ENCODE measurements around the gene SLC30A1.
"Not testable (repeated sequence)": the region's sequence is repeated elsewhere in the genome, so short reads cannot be mapped to it uniquely, and the experiment has no call there.

Gene SLC30A1

DNA sequence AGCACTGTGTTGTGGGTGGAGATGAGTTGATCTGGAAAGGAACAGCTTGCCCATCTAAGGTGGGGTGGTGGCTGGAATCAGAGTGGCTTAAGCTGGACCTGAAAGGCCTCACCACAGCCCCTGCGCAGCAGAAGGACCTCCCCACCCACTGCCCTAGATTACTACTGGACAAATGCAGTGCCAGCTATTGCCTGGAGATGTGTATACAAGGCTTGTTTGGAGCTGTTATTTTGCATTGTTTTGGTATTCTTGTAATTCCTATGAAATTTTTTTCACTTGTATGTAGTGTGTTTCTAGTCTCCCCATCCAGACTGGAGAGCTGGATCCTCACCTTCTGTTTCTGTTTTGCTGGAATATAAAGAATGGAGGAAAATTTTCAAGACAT is 1.3 kb upstream of the SLC30A1 start:
- no peak for DNase-seq

- no peak for DNase-seq
Observed at GRCh38 chr1:211579440-211580302, 710 bp upstream of the SLC30A1 start.

- DNase-seq = peak; percentile 84
Observed at GRCh38 chr1:211577819-211578639, 932 bp downstream of the SLC30A1 start.

DNA sequence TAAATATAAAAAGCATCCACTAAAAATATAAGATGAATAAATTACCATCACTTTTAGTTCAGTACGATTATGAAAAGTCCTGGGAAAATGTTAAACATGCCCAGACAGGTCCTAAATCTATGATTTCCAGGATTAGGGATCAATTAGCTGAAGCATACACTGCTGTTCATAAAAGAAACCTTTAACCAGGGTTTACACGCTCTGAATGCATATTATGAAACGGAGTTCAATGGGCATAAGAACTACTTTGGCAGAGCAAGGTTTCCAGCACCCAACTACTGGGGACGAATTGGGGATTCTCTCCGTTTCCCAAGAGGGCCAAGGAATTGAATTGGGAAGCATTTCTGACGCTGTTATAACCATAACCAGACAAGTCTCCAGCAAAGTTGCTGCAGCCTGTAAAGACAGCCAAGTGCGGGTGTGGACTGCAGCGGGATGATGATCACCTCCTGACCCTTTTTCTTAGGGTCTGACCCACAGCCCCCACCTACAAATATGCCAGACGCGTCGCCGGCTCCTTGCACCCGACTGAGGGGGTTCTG is 1.6 kb downstream of the SLC30A1 start:
- no peak for DNase-seq

DNA sequence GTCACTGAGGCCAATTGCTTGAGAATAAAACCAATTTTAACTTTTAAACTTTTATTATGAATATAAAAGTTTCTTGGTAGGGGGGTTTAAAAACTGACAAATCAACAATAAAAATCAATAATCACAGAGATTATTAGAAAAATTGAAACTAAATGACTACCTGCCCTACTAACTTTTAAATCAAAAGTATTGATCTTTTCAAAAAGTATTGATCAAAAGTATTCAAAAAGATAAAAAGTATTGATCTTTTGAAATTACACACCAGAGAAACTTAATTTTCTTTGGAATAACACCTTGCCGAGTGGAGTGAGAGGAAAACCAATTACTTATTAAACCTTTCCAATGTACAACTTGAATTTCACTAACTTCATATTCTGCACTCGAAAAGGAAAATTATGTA is 2.2 kb downstream of the SLC30A1 start:
- no peak for DNase-seq

GRCh38 chr1:211574705-211575104 is 4.3 kb downstream of the SLC30A1 start:
- no peak for DNase-seq

GRCh38 chr1:211571998-211572397 is 7.0 kb downstream of the SLC30A1 start:
- no peak for DNase-seq

GRCh38 chr1:211570378-211570777 is 8.6 kb downstream of the SLC30A1 start:
- not testable (repeated sequence) for DNase-seq

DNA sequence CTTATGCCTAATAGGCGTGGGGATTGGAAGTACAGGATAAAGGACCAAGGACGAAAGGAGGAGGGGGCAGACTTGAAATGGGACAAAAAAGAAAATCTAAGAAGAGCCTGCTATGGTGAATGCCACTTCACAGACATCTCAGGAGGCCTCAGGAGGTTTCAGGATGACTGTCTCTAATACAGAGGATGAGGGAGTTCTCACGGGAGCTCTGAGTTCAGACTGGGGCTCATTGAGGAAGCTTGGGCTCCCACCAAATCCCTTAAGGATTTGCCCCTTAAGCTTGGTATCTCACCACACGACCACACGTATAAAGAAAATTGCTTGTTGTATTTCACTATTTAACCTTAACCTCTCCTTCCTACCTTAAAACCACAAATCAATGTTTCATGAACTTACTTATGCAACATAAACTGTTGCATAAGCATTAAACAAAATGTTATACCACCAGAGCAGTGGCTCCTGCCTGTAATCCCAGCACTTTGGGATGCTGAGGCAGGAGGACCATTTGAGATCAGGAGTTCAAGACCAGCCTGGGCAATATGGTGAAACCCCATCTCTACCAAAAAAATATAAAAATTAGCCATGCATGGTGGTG is 12.4 kb downstream of the SLC30A1 start:
- DNase-seq = no peak

DNA sequence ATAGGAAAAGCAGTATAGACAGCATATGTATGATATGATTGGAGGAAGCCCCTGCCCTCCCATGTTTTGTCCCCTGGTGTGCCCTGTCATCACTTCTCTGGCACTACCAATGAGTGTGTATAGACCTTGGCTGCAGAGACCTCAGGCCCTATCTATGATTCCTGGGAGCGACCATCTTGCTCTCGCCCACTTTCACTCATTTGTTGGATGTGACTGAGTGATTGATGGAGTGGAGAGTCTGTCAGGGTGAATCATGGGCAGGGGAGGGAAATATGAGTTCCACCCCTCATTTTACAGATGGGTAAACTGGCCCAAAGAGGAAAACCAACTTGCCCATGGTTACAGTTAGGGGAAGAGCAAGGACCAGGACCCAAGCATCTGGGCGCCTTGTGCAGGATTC is 14.9 kb downstream of the SLC30A1 start:
- DNase-seq = no peak

- no peak for DNase-seq
Observed at GRCh38 chr1:211559222-211560010, 19.5 kb downstream of the SLC30A1 start.

GRCh38 chr1:211557894-211558625 is 20.9 kb downstream of the SLC30A1 start:
- DNase-seq = no peak

GRCh38 chr1:211553549-211553948 is 25.4 kb downstream of the SLC30A1 start:
- no peak for DNase-seq

DNA sequence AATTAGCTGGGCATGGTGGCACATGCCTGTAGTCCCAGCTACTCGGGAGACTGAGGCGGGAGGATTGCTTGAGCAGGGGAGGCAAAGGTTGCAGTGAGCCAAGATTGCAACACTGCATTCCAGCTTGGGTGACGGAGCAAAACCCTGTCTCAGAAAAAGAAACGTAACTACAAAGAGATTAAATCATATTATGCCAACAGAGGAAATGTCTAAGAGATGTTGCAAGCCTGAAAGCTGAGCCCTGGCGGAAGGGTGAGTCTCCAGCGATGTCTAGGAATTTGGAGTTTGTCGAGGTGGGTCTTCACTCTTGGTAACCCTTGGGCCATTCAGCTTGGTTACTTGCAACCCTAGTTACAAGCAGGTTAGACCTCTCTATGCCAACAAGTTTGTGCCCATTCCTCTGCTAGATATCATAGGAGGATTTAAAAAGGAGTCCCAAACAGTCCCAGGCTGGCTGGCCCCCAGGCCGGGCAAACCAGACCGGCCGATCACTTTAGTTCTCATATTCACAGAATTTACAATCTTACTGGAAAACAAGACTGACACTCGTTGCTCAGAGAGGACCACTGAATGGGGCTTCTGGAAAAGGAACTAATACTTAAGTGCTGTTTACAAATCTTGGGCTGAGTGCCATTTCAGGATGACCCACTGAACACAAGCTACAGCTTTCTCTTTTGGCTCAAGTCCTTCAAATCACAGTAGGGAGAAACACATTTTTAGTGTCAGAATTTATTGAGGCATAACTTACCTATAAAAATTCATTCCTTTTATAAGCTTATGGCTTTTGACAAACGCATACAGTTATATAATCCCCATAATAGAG is 27.1 kb downstream of the SLC30A1 start:
- no peak for DNase-seq

GRCh38 chr1:211549092-211549711 is 29.8 kb downstream of the SLC30A1 start:
- DNase-seq = no peak

DNA sequence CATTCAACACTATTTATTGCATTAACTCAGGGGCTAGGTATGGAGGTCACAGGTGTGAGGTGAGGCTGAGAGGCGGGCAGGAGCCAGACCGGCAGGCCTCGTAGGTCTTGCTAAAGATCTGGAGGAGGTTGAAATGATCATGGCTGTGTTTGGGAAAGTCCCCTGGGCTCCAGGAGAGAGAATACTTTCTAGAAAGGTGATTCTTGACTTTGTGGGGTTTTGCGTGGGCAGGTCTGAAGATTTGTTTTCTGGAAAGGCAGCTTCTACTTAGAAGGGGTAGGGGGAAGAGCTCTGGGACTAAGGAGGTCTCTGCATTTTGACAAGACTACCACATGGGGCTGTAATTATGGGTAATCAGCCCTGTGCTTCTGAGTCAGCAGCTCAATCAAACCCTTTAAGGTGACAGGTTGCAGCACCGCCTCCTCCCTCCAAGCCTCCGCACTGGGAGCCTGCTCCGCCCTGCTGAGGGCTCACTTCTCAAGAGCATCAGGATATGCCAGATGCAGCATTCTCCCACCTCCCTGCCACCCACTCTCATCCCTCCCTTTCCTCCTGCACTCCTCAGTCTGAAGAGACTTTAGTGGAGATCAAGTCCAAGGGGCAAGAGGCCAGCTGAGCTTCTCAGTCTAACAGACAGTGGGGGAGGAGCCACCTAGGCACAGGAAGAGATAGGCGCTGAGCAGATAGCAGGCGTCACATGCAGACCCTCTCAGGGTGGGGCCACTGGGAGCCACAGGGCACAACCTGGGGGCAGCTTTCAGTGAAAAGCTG is 30.5 kb downstream of the SLC30A1 start:
- no peak for DNase-seq

DNA sequence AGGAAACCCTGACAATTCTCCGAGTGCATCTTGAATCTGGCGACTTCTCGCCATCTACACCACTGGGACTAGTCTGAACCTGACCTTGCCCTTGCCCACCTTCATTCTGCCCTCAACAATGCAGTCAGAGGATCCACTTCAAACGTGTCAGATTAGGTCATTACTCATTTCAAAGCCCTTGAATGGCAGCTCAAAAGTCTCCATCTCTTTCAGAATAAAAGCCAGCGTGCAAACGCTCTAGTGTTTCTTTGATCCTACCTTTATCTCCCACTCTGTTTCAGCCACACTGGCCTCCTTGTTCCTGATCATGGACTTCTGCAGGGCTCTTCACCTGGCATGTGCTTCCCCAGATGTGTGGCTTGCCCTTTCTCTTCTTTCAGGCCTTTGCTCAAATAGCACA is 31.3 kb downstream of the SLC30A1 start:
- DNase-seq = no peak

- no peak for DNase-seq
Observed at GRCh38 chr1:211546543-211546942, 32.4 kb downstream of the SLC30A1 start.

DNA sequence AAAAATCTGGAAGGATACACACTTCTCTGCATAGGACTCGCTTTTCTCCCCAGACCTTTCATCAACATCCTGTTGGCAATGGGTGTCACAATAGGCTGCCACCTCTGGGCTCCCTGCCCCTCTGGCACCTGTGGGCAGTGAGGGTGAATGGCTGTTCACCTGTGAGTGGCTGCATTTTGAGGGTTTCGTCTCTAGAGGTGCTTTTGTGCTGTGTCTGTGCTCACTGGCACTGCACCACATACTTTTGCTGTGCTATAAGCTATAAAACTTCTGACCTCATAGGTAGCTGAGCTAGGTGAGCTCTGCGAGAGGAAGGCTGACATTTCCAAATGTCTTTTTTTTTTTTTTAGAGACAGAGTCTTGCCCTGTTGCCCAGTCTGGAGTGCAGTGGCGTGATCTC is 35.9 kb downstream of the SLC30A1 start:
- no peak for DNase-seq

All from femur (tissue), 1 donor.